Astrocyte of the cerebellum (primary cell): Measurements from ENCODE around the gene ST14.

Experiments
- DNase-seq: peaks from one replicate; pipeline ENCODE4 v3.0.0-alpha.2; 2011; ENCODE audit warnings: low read depth
- H3K4me3 ChIP-seq: 2 replicates; pipeline ENCODE4 v1.5.1; 2011; ENCODE audit warnings: mild to moderate bottlenecking, low read depth, low read length, moderate library complexity
- CTCF ChIP-seq: IDR thresholded peaks from 2 replicates; pipeline ENCODE4 v1.5.1; 2012; ENCODE audit warnings: low read length, low read depth, moderate library complexity, mild to moderate bottlenecking; ENCODE audit errors: missing control alignments
- in situ Hi-C: cut with HindIII; loops from 2 replicates; pipeline ENCODE4 v1.10.0; 2017; ENCODE audit warnings: low sequenced_read_pairs

Gene ST14

GRCh38 chr11:130144141-130144540 lies 15.4 kb upstream of the ST14 start:
- no peak for TF ChIP-seq CTCF
- in situ Hi-C loops = no loop called here
- DNase-seq = no peak

GRCh38 chr11:130144861-130145281 lies 14.7 kb upstream of the ST14 start:
- in situ Hi-C loops = no loop called here
- no peak for DNase-seq
- TF ChIP-seq CTCF = no peak
- H3K4me3 ChIP-seq = no peak overlapping the region

More at GRCh38 chr11:130144141-130144540, 15.4 kb upstream of the ST14 start:
- no peak overlapping the region for H3K4me3 ChIP-seq

- in situ Hi-C loops = no loop called here
- DNase-seq = no peak
- H3K4me3 ChIP-seq = no peak overlapping the region
- no peak for TF ChIP-seq CTCF
Observed at GRCh38 chr11:130145311-130145812, 14.2 kb upstream of the ST14 start.

- in situ Hi-C loops = no loop called here
- peak; percentile 19 for TF ChIP-seq CTCF
- no peak for DNase-seq
- no peak overlapping the region for H3K4me3 ChIP-seq
Observed at GRCh38 chr11:130145975-130146776, 13.4 kb upstream of the ST14 start.

- in situ Hi-C loops = no loop called here
- no peak for DNase-seq
- no peak overlapping the region for H3K4me3 ChIP-seq
- TF ChIP-seq CTCF = no peak
Observed at GRCh38 chr11:130146796-130147195, 12.8 kb upstream of the ST14 start.

GRCh38 chr11:130148796-130149326 lies 10.7 kb upstream of the ST14 start:
- DNase-seq = no peak
- in situ Hi-C loops = no loop called here
- no peak for TF ChIP-seq CTCF
- H3K4me3 ChIP-seq = no peak overlapping the region
